KMS-11 (cell line): ENCODE data around the gene FMNL2.

Source experiments
- H2AFZ ChIP-seq: fragments of 200-600 bp; sonication (generic); 2 replicates; pipeline ENCODE4 v1.6.1; 2016; ENCODE audit warnings: antibody characterized with exemption, mixed run types, low read depth
- H3K27ac ChIP-seq: fragments of 200-600 bp; sonication (generic); 2 replicates; pipeline ENCODE4 v1.6.1; 2016; ENCODE audit warnings: mild to moderate bottlenecking, mixed run types
- H3K27me3 ChIP-seq: fragments of 200-600 bp; sonication (generic); 2 replicates; pipeline ENCODE4 v1.6.1; 2017; ENCODE audit warnings: mild to moderate bottlenecking, low read depth, mixed run types, moderate library complexity; ENCODE audit not compliant: insufficient read depth
- H3K36me3 ChIP-seq: fragments of 200-600 bp; sonication (generic); 2 replicates; pipeline ENCODE4 v1.6.1; 2017; ENCODE audit warnings: mild to moderate bottlenecking, mixed run types; ENCODE audit not compliant: insufficient read depth
- H3K4me1 ChIP-seq: fragments of 200-600 bp; sonication (generic); 2 replicates; pipeline ENCODE4 v1.6.1; 2016; ENCODE audit warnings: mild to moderate bottlenecking, low read depth, mixed run types; ENCODE audit not compliant: poor library complexity, severe bottlenecking
- H3K4me2 ChIP-seq: fragments of 200-600 bp; sonication (generic); 2 replicates; pipeline ENCODE4 v1.7.0; 2016; ENCODE audit warnings: mild to moderate bottlenecking, mixed run types
- H3K4me3 ChIP-seq: fragments of 200-600 bp; sonication (generic); IDR thresholded peaks from 2 replicates; pipeline ENCODE4 v1.6.1; 2017; ENCODE audit warnings: low read depth, low read length, mixed read lengths; ENCODE audit not compliant: insufficient read depth
- H3K79me2 ChIP-seq: fragments of 200-600 bp; sonication (generic); 2 replicates; pipeline ENCODE4 v1.6.1; 2016; ENCODE audit warnings: low read depth, mixed run types; ENCODE audit not compliant: insufficient read depth
- H3K9ac ChIP-seq: fragments of 200-600 bp; sonication (generic); 2 replicates; pipeline ENCODE4 v1.6.1; 2016; ENCODE audit warnings: mild to moderate bottlenecking, mixed run types
- H4K20me1 ChIP-seq: fragments of 200-600 bp; sonication (generic); 2 replicates; pipeline ENCODE4 v1.6.1; 2016; ENCODE audit warnings: mild to moderate bottlenecking, mixed run types; ENCODE audit not compliant: insufficient read depth
- CTCF ChIP-seq: fragments of 200-600 bp; sonication (generic); conservative IDR thresholded peaks from 2 replicates; pipeline ENCODE4 v1.6.1; 2017; ENCODE audit warnings: low read depth, mild to moderate bottlenecking, antibody characterized with exemption, low read length, moderate library complexity, mixed read lengths

The FMNL2 gene

GRCh38 chr2:152369176-152369860, 34.3 kb downstream of the FMNL2 start:
- Histone ChIP-seq H3K4me1 (no peaks in the 10 kb centered on the region), H3K4me2 (no peak overlapping the region), H3K36me3 (no peaks in the 10 kb centered on the region), H2AFZ (no peak overlapping the region), H3K4me3 (no peak overlapping the region), H3K27me3 (no peaks in the 10 kb centered on the region), H4K20me1 (no peaks in the 10 kb centered on the region), H3K79me2 (no peaks in the 10 kb centered on the region; the same call in 1 of the 2 replicates), H3K9ac (no peak overlapping the region), H3K27ac (no peak overlapping the region)
- TF ChIP-seq CTCF: no peak

GRCh38 chr2:152370783-152371182, 35.8 kb downstream of the FMNL2 start:
- Histone ChIP-seq H4K20me1 (no peaks in the 10 kb centered on the region), H3K79me2 (no peaks in the 10 kb centered on the region; the same call in 1 of the 2 replicates), H3K4me1 (no peaks in the 10 kb centered on the region), H3K36me3 (no peaks in the 10 kb centered on the region), H2AFZ (no peak overlapping the region), H3K9ac (no peak overlapping the region), H3K27ac (no peak overlapping the region), H3K4me2 (no peak overlapping the region), H3K27me3 (no peaks in the 10 kb centered on the region), H3K4me3 (no peak overlapping the region)
- TF ChIP-seq CTCF: no peak

GRCh38 chr2:152372438-152372984, 37.5 kb downstream of the FMNL2 start:
- Histone ChIP-seq H3K4me2 (no peak overlapping the region), H3K79me2 (no peaks in the 10 kb centered on the region; the same call in 1 of the 2 replicates), H3K36me3 (no peaks in the 10 kb centered on the region), H3K9ac (no peak overlapping the region), H2AFZ (no peak overlapping the region), H3K27ac (no peak overlapping the region), H3K4me1 (no peaks in the 10 kb centered on the region), H3K4me3 (no peak overlapping the region), H4K20me1 (no peaks in the 10 kb centered on the region), H3K27me3 (no peaks in the 10 kb centered on the region)
- no peak for TF ChIP-seq CTCF

- Histone ChIP-seq H3K4me1 (no peaks in the 10 kb centered on the region), H2AFZ (no peak overlapping the region), H3K27ac (no peak overlapping the region), H4K20me1 (no peaks in the 10 kb centered on the region), H3K79me2 (no peaks in the 10 kb centered on the region; the same call in 1 of the 2 replicates), H3K27me3 (no peaks in the 10 kb centered on the region), H3K4me3 (no peak overlapping the region), H3K36me3 (no peaks in the 10 kb centered on the region), H3K9ac (no peak overlapping the region), H3K4me2 (no peak overlapping the region)
- TF ChIP-seq CTCF: no peak
Observed at GRCh38 chr2:152375174-152375573, 40.2 kb downstream of the FMNL2 start.
